PC-9 (cell line): ENCODE measurements around the gene ZNF555. TPM values are rescaled to one million over a fixed set of nuclear protein-coding genes. Genes with fewer than 3 reads are reported as not detected.

ENCODE experiments used
- BruUV-seq: library from RNA; stranded (reverse); fragments of 400-500 nt; replicated peaks from 2 replicates; lab custom pipeline; 2021; lab: Mats Ljungman, UMichigan
- CTCF ChIA-PET: fragments of 300-600 bp; sonication (Branson Sonifier 250); formaldehyde crosslinking; loops from one replicate; lab custom pipeline; 2022; ENCODE audit warnings: antibody characterized with exemption; lab: Charles Lee
- POLR2A ChIA-PET: fragments of 300-600 bp; sonication (Branson Sonifier 250); formaldehyde crosslinking; loops from one replicate; lab custom pipeline; 2022; ENCODE audit warnings: antibody characterized with exemption; ENCODE audit not compliant: unreplicated experiment; lab: Charles Lee
- DNase-seq, 2 experiments: peaks; one replicate each; pipeline versions ENCODE4 v3.0.0 to v3.0.0-alpha.2; 2015 to 2022; ENCODE audit warnings: mixed read lengths in 1 of 2
- H2AFZ ChIP-seq: fragments of 200-600 bp; sonication (generic); 2 replicates; pipeline ENCODE4 v1.8.1; 2017; ENCODE audit warnings: antibody characterized with exemption
- H3F3A ChIP-seq: fragments of 200-600 bp; sonication (generic); 2 replicates; pipeline ENCODE4 v1.8.1; 2017; ENCODE audit warnings: antibody characterized with exemption, mild to moderate bottlenecking, low read depth; ENCODE audit not compliant: insufficient read depth
- H3K27ac ChIP-seq: fragments of 200-600 bp; sonication (generic); 2 replicates; pipeline ENCODE4 v1.6.1; 2016; ENCODE audit warnings: mixed run types
- H3K27me3 ChIP-seq: fragments of 200-600 bp; sonication (generic); 2 replicates; pipeline ENCODE4 v1.6.1; 2016; ENCODE audit warnings: low read depth, mixed run types; ENCODE audit not compliant: insufficient read depth
- H3K36me3 ChIP-seq: fragments of 200-600 bp; sonication (generic); 2 replicates; pipeline ENCODE4 v1.6.1; 2016; ENCODE audit warnings: low read depth, mixed run types
- H3K4me1 ChIP-seq: fragments of 200-600 bp; sonication (generic); replicated peaks from 2 replicates; pipeline ENCODE4 v1.6.1; 2016; ENCODE audit warnings: mixed run types; ENCODE audit not compliant: insufficient read depth
- H3K4me2 ChIP-seq: fragments of 200-600 bp; sonication (generic); 2 replicates; pipeline ENCODE4 v1.6.1; 2017; ENCODE audit warnings: mixed run types
- H3K4me3 ChIP-seq: fragments of 200-600 bp; sonication (generic); 2 replicates; pipeline ENCODE4 v1.6.1; 2016; ENCODE audit warnings: mixed run types
- H3K79me2 ChIP-seq: fragments of 200-600 bp; sonication (generic); 2 replicates; pipeline ENCODE4 v1.6.1; 2017; ENCODE audit warnings: low read depth, mixed run types
- H3K9me2 ChIP-seq: fragments of 200-600 bp; sonication (generic); 2 replicates; pipeline ENCODE4 v1.8.1; 2017; ENCODE audit warnings: mild to moderate bottlenecking; ENCODE audit not compliant: insufficient read depth
- H3K9me3 ChIP-seq: fragments of 200-600 bp; sonication (generic); 2 replicates; pipeline ENCODE4 v1.8.1; 2016; ENCODE audit warnings: low read depth; ENCODE audit not compliant: insufficient read depth
- H4K20me1 ChIP-seq: fragments of 200-600 bp; sonication (generic); 2 replicates; pipeline ENCODE4 v1.8.1; 2017; ENCODE audit not compliant: insufficient read depth
- EZH2 ChIP-seq: fragments of 200-600 bp; sonication (generic); IDR thresholded peaks from 2 replicates; pipeline ENCODE4 v1.8.0; 2017; ENCODE audit warnings: antibody characterized with exemption, low read depth
- intact Hi-C: fragments of 100-400 bp; cut with micrococcal nuclease; formaldehyde crosslinking; loops from one replicate; pipeline ENCODE4 v1.10.0; 2022; ENCODE audit not compliant: unreplicated experiment
- total RNA-seq: library from RNA; stranded (reverse); gene quantifications from 2 replicates; pipeline ENCODE4 v1.2.3, GENCODE V29; 2021
- TF ChIP-seq, protein P1 (sequence below): fragments of 200-600 bp; sonication (generic); conservative IDR thresholded peaks from 2 replicates; pipeline ENCODE4 v1.6.1; 2017; ENCODE audit warnings: mixed run types, antibody characterized with exemption, mild to moderate bottlenecking, moderate library complexity

The ZNF555 gene
- total RNA-seq, 1 experiment from 2014 or later, result 2.2 TPM

DNA sequence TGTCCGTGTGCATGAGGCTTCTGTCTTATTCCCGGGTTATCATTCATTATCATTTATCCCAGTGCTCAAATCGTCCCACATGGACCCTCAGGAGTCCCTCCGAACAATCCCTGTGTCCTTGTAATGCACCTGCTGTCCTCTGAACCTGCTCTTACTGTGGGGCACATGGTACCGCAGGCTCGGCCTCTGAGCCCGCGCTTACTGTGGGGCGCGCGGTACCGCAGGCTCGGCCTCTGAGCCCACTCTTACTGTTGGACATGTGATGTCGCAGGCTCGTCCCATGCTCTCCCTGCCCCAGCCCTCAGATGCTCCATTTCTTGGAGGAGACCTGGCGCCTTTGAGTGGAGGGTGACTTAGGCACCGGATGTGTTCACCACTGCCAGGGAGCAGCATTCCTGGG, 38.4 kb upstream of the ZNF555 start:
- H3K27ac ChIP-seq, result no peak overlapping the region
- no peaks in the 10 kb centered on the region for H4K20me1 ChIP-seq
- no peaks in the 10 kb centered on the region for H3K36me3 ChIP-seq
- no peaks in the 10 kb centered on the region for H3F3A ChIP-seq
- H3K4me3 ChIP-seq, result no peak overlapping the region
- H3K9me2 ChIP-seq, result no peaks in the 10 kb centered on the region
- H3K27me3 ChIP-seq, result no peaks in the 10 kb centered on the region
- H3K9me3 ChIP-seq, result no peaks in the 10 kb centered on the region
- BruUV-seq, result no TSS peak
- no peak overlapping the region for H2AFZ ChIP-seq
- H3K4me1 ChIP-seq, result no peaks in the 10 kb centered on the region
- POLR2A ChIA-PET, result no interaction called here
- H3K79me2 ChIP-seq, result no peaks in the 10 kb centered on the region
- TF ChIP-seq, protein P1, sequence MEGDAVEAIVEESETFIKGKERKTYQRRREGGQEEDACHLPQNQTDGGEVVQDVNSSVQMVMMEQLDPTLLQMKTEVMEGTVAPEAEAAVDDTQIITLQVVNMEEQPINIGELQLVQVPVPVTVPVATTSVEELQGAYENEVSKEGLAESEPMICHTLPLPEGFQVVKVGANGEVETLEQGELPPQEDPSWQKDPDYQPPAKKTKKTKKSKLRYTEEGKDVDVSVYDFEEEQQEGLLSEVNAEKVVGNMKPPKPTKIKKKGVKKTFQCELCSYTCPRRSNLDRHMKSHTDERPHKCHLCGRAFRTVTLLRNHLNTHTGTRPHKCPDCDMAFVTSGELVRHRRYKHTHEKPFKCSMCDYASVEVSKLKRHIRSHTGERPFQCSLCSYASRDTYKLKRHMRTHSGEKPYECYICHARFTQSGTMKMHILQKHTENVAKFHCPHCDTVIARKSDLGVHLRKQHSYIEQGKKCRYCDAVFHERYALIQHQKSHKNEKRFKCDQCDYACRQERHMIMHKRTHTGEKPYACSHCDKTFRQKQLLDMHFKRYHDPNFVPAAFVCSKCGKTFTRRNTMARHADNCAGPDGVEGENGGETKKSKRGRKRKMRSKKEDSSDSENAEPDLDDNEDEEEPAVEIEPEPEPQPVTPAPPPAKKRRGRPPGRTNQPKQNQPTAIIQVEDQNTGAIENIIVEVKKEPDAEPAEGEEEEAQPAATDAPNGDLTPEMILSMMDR, result no peak
- TF ChIP-seq EZH2, result no peak
- intact Hi-C loops, result no loop called here
- CTCF ChIA-PET, result no interaction called here
- DNase-seq, result no peak
- no peak overlapping the region for H3K4me2 ChIP-seq

DNA sequence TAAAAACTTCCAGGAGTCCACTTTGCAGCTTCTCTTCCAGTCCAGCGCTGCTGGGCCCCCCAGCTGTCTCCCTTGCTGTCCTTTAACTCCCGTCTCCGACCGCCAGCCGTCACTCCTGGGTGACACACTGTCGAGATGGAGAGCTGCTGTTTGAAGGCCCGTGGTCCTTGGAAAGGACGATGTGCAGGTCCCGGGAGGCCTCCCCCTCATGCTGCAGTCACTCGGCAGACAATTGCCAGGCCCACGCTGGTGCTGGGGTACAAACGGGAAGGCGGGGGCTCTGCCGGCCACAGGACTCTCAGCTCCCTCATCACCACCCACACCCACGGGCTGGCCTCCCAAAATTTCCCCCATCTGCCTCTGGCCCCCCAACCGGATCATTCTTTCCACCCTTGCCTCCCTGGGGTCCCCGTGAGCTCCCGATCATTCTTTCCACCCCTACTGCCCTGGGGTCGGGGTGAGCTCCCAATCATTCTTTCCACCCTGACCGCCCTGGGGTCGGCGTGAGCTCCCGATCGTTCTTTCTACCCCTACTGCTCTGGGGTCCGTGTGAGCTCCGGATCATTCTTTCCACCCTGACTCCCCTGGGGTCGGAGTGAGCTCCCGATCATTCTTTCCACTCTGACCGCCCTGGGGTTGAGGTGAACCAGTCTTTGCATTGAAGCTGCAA, 37.7 kb upstream of the ZNF555 start:
- Histone ChIP-seq H3K27me3 (no peaks in the 10 kb centered on the region), H4K20me1 (no peaks in the 10 kb centered on the region), H3K9me2 (no peaks in the 10 kb centered on the region), H3F3A (no peaks in the 10 kb centered on the region), H3K79me2 (no peaks in the 10 kb centered on the region), H3K4me2 (no peak overlapping the region), H2AFZ (no peak overlapping the region), H3K36me3 (no peaks in the 10 kb centered on the region), H3K4me1 (no peaks in the 10 kb centered on the region), H3K27ac (no peak overlapping the region), H3K9me3 (no peaks in the 10 kb centered on the region), H3K4me3 (no peak overlapping the region)
- DNase-seq, result no peak
- TF ChIP-seq, protein P1, result no peak
- TF ChIP-seq EZH2, result no peak
- intact Hi-C loops, result no loop called here
- BruUV-seq, result no TSS peak
- POLR2A ChIA-PET, result no interaction called here
- CTCF ChIA-PET, result no interaction called here

DNA sequence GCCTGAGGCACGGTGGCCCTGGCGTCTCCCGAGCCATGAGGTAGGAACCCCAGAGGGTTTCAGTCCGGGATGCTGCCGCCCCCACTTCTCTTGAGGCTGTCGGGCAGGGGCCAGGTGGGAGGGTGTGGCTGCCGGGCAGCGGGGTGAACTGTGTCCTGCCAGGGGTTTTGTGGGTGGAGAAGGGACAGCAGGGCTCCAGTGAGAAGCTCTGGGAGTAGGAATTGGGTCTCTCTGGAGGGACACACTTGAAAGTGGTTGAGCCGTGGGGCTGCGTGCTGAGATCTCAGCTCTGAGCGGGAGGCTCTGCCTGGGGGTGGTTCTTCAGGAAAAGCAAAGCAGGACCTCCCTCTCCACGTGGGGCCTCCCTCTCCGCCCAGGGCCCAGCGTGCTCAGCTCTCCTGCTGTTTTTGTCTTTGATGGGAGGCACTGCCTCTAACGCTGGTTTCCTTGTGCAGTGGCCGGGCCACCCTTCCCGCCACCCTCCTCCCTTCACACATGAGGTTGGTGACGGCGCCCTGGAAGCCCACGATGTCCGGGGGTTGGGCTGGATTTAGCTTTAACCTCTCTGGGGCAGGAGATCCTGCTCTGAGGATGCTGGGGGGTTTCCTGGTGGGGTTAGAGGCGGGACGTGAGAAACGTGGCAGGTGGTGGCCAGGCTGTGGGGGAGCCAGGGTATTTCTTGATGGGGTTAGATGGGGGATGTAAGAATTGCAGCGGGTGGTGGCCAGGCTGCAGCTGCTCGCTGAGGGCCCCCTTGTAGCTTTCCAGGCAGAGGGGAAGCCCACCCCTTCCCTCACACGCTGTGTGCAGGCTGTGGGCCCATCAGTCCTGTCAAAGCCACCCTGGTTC, 36.9 kb upstream of the ZNF555 start:
- Histone ChIP-seq H3K4me3 (no peak overlapping the region), H3K36me3 (no peaks in the 10 kb centered on the region), H3K4me2 (no peak overlapping the region), H2AFZ (no peak overlapping the region), H3K27ac (no peak overlapping the region), H3K79me2 (no peaks in the 10 kb centered on the region), H3K27me3 (no peaks in the 10 kb centered on the region), H3K9me3 (no peaks in the 10 kb centered on the region), H4K20me1 (no peaks in the 10 kb centered on the region), H3K9me2 (no peaks in the 10 kb centered on the region), H3F3A (no peaks in the 10 kb centered on the region), H3K4me1 (no peaks in the 10 kb centered on the region)
- DNase-seq, result no peak
- intact Hi-C loops, result no loop called here
- BruUV-seq, result no TSS peak
- TF ChIP-seq EZH2, result no peak
- TF ChIP-seq, protein P1, result no peak
- POLR2A ChIA-PET, result no interaction called here
- CTCF ChIA-PET, result no interaction called here
